SIG-M5 treated with dmso at 0.1 percent for 504 hours (cell line): Measurements from ENCODE around the gene GRM6.

Experiments
- DNase-seq: peaks from one replicate; lab custom pipeline; 2025; ENCODE audit not compliant: unreplicated experiment; lab: John Stamatoyannopoulos, UW

The GRM6 gene

DNA sequence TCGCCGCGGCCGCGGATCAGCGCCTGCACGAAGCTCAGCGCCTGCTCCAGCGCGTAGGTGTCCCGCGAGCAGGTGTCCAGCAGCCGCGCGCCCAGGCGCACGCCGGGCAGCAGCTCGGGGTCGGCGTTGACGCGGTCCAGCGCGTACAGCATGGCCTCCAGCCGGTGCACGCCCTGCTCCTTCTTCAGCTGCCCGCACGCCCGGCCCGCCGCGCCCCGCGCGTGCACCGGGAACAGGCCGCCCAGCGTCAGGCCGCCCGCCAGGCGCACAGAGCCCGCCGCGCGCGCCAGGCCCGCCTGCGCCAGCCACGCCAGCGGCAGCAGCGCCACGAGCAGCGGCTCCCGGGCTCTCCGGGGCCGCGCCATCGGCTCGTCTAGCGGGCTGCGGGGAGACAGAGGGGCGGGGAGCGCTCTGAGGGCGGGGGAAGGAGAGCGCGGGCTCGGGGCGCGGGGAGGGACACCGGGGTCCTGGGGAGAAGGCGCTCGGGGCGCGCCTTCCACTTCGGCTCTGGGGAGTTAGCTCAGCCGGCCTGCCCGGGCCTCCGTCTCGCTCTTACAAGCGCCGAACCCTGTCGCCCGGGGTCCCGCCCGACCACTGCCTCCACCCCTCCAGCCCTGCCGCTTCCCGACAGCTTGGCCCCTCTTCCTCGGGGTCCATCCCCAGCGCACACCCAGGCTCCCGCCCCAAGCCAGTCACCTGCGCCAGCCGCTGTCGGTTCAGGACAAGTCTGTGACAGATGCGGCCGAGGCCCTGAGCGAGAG lies at the start of gene GRM6:
Gene GRM6, minus strand, starts transcription at position 741 of the 761 bp plus-strand sequence. Its CDS starts 376 bp downstream, at position 365.
- DNase-seq = no peak

DNA sequence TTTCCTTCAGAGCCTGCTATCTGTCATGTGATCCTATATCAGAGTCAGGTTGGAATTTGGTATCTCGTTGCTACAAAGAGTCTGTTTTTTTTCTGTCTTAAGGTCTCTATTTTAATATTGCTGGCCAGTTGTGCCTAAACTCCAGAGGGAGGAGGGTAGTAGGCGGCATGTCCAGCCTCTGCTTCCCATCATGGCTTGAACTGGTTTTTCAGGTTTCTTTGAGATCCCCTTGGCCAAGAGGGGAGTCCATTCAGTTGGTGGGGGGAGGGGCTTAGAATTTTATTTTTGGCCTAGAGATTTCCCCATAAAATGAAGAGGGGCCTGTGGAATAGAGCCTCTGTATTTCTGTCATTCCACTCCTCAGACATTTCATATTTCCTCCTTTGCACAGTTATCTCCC lies 49.6 kb upstream of the GRM6 start:
- DNase-seq = no peak

DNA sequence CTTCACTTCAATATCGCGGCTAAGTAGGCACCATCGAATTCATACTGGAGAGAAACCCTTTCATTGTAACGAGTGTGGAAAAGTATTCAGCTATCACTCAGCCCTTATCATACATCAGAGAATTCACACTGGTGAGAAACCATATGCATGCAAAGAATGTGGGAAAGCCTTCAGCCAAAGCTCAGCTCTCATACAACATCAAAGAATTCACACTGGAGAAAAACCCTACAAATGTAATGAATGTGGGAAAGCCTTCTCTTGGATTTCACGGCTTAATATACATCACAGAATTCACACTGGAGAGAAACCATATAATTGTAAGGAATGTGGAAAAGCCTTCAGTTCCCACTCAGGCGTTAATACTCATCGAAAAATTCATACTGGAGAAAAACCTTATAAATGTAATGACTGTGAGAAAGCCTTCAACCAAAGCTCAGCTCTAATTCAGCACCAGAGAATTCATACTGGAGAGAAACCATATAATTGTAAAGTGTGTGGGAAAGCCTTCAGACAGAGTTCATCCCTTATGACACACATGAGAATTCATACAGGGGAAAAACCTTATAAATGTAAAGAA lies 38.0 kb upstream of the GRM6 start:
- DNase-seq = no peak

DNA sequence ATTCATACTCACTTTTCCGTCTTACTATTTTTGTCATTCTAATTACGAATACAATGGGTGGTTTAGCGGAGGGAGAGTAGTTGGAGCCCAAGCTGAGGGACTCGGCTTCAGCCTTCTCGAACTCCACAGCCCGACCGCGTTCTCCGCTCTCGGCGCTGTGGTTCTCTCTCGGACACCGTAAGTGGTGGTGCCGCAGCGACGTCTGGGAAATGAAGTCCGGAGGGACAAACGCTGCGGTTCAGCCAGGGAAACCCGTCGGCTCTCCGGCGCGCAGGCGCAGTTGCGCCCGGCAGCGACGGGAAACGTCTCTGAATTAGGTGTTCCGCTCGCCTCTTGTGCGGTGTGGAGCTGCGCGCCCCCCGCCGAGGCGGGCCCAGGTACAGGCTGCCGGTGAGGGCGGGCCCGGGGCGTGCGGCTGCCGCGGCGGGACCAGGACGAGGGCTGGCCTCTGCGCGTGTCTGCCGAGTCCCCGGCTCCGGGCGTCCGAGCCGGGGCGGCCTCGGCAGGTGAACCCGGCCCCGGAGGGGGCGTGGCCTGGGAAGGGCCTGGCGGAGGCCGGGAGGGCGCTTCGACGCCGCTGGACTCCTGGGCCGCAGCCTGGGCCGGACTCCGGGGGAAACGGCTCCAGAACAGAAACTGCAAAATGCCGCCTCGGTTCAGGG lies 28.5 kb upstream of the GRM6 start, which contains the start of gene ZNF879:
Gene ZNF879, plus strand, starts transcription at position 277 of the 662 bp plus-strand sequence. CDS start 1,201 bp downstream, outside the sequence.
- peak; percentile 93 for DNase-seq

DNA sequence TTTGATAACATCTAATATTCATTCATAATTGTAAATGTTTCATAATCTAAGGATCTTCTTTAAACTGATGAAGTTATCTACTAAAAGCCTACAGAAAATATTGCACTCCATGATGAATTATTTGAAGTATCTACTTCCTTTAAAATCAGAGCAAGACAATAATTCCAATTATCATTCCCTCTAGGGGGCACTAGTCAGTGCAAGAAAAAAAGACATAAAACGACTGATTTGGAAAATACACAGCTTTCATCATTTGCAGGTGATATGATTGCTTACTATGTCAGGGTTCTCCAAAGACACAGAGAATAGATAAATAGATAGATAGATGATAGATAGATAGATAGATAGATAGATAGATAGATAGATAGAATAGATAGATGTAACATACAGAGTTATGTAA lies 13.5 kb upstream of the GRM6 start:
- no peak for DNase-seq

DNA sequence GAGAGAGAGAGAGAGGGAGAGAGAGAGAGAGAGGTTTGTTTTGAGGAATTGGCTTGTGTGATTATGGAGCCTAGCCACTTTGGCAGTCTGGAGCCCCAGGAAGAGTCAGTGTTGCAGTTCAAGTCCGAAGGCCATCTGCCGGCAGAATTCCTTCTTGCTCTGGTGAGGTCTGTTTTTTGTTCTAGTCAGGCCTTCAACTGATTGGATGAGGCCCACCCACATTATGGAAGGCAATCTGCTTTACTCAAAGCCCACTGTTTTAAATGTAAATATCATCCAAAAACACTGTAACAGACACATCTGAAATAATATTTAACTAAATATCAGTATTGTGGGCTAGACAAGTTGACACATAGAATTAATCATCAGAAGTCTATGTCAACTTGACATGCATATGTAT lies 11.4 kb upstream of the GRM6 start:
- no peak for DNase-seq

DNA sequence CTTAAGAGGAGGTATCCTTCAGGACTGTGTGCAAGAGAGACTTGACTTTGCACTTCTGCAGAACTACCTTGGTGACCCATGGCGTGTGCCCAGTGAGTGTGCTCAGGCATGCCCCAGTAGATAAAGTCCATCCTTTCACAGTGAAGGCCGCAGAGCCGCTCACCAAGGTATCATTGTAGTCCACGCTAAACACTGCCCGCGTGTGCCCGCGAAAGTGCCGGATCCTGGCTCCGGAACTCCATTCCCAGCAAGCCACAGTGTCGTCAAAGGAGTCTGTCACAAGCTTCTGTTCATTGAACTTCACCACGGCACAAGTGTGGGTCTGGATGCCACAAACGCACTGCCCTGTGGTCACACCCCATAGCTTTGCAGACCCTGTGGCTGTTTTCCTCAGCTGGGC lies 3.3 kb upstream of the GRM6 start:
- no peak for DNase-seq

DNA sequence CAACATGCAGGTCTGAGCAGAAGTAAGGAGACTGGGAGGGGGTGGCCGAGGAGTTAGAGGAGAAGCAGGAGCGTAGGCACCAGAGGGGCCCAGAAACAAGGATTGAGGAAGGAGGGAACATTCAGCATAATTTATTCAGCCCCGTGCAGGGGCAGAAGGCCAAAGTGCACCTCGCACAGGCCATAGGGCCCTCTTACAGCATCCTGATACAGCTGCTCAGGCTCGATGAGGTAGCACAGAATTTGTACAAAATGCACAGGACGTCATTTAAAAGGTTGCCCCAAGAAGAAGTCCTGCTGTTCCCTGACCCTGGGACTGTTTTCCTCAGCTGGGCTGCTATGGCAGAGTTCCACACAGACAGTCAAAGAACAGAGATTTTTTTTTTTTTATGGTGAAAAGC lies 2.1 kb upstream of the GRM6 start:
- DNase-seq = no peak

DNA sequence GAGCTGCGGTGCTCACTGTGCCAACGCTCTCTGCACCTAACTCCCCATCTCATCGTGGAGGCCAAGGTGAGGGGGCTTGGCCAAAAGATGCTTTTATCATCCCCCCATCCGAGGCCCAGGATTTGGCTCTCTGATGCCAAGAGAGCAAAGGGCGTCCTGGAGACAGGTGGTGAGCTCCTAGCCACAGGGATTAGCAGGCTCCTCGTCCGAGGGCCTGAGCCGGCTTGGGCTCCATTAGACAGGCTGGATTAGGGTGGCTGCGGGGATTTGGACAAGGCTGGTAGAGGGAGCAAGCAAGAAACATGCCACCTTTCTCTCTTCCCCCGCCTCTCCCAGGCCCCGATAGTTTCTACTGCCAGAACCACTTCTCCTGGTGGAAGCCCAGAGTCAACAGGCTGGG lies 1.0 kb upstream of the GRM6 start:
- no peak for DNase-seq

DNA sequence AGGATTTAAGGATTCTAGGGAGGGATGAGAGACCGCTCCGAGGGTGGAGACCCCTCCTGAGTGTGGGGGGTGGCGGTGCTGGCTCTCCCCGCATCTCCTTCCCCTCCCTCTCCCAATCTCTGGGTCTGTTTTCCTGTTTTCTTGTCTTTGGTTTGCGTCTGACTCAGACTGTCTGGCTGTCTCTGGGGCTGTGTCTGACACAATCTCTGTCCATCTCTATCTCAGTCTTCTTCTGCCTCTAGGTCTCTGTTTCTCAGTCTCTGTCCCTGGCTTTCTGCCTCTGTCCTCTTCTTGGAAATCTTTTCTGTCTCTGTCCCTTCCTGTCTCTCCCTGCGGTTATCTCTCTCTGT lies 196 bp upstream of the GRM6 start:
- DNase-seq = no peak

DNA sequence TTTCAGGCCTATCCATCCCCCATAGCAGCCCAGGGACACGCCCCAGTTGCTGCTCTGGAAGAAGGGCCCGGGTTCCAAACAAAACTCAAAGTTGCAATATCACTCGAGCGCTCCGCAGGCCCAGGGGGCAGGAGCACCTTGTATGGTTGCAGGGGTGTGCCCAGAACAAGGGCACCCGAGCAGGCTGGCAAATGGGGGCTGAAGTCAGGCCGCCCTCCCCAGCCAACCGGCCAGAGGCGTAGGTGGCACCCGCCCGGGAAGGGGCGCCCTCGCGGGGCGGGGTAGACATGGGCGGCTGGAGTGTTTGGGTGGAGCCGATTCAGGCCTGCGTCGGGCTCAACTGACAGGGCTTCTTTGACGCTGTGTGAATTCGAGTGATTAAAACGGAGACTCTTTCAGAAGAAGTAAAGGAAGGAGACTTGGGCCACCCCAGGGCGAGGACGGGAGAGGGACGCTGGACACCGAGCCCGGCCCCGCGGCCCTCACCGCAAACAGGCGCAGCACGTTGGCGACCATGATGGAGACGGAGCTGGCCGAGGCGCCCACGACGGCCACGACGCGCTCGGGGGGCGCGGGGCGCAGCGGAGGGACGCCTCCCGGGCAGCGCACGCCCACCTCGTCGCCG lies 1.1 kb downstream of the GRM6 start:
- DNase-seq = no peak

DNA sequence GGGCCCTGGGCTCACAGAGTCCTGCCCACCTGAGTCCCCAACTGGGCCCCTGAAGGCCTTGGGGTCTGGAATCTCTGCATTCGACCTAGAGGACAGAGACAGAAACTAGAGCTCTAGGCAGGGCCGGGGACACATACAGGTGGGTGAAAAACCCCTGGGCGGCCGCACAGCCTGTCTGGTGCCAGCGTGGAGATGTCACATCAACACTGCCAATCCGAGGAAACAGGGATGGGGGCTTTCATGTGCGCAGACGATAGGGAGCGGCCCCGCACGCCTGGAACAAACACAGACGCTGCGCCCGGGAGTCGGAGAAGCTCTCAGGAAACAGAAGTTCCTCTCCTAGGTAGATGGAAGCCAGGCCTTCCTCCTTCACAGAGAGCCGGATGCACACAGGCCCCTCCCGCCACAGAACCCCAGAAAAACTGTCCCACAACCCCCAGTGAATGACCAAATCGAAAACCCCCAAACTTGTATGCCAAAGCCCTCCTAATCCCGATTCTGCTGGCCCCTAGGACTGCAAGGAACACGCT lies 1.8 kb downstream of the GRM6 start:
- DNase-seq = no peak

DNA sequence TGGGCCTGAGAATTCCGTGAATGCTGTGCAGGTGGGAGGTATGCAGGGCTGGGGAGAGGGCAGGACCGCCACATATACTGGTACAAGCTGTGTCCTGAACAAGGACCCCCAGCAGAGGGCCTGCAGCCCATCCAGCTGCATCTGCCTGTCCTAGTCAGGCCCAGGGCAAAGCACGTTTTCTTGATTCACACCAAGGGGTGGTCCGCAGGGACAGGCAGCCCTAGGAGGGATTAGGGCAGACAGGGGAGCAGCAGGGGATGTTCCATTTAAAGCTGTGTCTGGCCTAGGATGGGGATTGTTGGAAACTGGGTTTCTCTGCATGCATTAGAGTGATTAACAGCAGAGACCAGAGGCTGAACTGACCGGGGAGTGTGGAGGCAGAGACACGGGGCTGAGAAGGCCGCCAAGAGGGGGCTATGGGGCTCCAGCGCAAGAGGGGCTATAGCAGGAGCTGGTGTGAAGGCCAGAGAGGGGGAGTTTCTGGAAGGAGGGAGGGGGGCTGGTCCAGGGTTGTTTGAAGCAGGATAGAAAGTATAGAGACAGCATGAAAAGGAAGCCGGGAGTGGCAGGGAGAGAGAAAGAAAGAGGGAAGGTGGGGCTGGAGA lies 2.7 kb downstream of the GRM6 start:
- no peak for DNase-seq

DNA sequence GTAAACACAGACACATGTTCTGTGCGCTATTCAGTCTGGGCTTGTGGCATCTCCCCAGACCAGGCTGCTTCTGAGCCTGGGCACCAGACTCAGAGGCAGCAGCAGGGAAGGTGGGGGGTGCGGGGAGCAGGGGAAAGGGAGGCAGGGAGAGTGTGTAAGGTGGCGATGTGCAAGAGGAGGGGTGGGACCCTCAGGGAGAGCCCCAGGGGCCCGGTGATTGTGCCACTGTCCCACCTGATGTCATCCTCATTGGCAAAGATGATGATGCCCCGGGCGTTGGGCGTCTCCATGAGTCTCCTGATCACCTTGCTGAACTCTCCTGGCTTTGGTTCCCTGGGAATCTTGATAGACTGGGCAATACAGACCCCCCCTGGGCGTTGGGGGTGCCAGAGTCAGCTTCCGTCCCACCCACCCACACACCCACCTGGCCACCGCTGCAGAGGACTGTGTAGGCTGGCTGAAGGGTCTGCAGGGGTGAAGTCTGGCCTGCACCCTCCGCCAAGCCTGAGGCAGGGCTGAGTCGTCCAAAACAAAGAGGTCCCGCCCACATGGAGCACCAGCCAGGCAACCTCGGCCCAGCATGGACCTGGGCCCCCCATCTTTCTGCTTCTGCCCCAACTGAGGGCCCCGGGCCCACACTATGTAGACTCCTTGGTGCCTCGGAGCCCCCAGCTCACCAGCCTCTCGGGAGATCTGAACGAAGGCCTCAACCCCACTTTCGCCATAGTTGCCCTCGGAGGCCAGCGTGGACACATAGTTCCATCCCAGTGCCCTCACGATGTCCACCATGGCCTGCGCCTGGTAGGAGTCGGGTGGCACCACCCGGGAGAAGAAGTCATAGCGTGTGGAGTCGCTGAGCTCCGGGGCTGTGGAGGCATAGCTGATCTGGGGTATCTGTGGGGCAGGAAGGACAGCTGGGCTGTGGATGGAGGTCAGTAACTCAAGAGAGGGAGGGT lies 3.7 kb downstream of the GRM6 start:
- no peak for DNase-seq

DNA sequence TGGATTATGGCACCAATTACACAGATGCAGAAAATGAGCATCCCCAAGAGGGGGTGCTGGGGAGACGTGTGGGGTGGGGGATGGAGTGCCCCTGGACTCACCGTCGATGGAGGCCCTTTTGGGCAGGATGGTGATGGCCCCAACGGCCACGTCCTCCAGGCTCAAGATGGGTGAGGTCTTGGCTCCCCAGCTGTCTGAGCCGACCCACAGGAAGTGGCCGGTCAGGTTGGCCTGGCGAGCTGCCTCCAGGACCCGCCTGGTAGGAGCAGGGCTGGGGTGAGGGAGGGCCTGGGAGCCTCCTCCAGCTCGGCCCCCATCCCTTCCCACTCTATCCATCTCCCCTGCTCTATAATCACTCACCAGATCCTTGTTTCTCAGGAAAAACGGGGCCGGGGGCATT lies 4.6 kb downstream of the GRM6 start:
- DNase-seq = no peak

DNA sequence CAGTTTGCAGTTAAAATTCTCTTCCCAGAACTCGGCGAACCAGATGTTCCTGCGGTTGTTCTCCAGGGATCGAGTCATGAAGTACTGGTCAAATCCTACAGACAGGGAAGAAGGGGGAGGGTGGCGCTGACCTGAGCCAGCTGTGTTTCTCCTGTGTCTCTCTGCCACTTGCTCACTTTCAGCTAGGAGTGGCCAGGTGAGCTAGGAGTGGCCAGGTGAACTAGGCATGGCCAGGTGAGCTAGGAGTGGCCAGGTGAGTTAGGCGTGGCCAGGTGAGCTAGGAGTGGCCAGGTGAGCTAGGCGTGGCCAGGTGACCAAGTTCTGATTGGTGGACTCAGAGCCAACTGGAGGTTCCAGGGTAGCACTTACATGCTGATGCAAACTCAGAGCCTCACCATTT lies 5.8 kb downstream of the GRM6 start:
- no peak for DNase-seq

DNA sequence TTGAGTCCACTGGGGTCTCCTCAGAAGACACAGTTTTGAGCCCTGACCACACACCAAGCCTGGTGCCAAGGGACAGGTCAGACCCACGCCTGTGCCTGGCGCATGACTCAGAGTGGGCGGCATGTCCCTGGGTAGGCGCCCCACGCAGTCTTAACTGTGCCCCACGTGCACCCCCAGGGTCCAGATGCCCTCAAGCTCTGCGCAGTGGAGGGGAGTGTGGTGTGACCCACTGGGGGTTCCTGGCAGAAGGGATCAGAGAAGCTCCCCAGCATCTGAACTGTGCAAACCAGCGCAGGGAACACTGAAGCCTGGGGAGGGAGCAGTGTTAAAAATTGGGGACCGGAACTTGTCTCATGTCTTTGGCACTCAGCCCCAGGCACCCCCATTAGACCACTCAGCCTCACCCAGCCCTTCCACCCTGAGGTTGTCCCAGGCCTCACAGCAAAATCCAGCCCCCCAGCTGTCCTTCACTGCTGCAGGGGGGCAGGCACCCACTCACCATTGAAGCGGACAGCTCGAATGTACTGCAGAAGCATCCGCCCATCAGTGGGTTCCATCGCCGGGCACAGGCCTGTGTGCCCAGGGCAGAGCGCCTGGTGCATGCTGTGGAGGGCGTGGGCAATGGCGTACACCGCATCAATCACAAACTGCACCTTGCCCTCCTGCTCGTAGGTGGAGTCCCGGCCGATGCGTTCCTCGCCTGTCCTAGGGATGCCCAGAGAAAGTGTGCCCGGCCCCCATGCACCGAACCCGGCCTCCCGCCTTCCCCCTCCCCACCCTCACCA lies 6.5 kb downstream of the GRM6 start:
- DNase-seq = no peak

DNA sequence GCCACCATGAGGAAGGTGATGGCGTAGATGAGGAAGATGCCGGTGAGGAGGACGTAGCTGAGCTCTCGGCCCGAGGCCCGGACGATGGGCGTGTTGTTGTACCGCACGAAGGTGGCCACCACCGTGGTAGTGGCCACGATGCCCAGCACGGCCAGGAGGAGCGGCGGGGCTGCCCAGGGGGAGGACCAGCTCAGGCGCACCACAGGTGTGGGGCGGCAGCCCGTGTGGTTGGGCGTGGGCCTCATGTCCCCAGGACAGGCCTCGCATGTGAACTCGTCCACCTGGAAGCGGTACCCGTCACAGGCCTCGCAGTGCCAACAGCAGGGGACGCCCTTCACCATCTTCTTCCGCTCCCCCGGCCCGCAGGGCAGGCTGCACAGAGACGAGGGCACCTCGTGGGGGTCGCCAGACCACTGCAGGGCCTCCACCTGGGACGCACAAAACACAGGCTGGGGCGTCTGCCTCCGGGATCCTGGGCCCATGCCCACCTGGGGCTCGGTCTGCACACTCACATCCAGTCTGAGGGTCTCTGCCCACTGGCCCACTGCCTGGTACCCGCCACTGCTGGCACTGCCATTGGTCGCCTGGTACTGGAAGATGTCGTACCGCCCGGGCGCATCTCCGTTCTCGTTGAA lies 8.7 kb downstream of the GRM6 start:
- DNase-seq = no peak
